Right lobe of liver (tissue), 6 donors: Measurements from ENCODE around the gene RNASEH2A. TPM values are rescaled to one million over a fixed set of nuclear protein-coding genes. Genes with fewer than 3 reads are reported as not detected.

Experiments used
- ATAC-seq, 4 donors: fragments of 200-7000 bp; cut with Tn5 transposase; one replicate each; pipeline ENCODE4 v1.9.1; 2020; ENCODE audit warnings: mild to moderate bottlenecking in 4 of 4, moderate library complexity in 4 of 4
- DNase-seq, 3 donors: peaks; one replicate each; pipeline ENCODE4 v3.0.0-alpha.2; 2020
- H3K27ac ChIP-seq, 3 donors: fragments of 200-600 bp; one replicate each; pipeline ENCODE4 v1.8.0; 2022
- H3K27me3 ChIP-seq, 2 donors: fragments of 200-600 bp; one replicate each; pipeline ENCODE4 v1.8.0; 2022
- H3K36me3 ChIP-seq, 4 donors: fragments of 200-600 bp; sonication (generic) in 1 of 4; one replicate each; pipeline versions ENCODE4 v1.5.1 to v1.8.0; 2017 to 2022; ENCODE audit warnings: control low read depth in 1 of 4
- H3K4me1 ChIP-seq, 4 donors: fragments of 200-600 bp; sonication (generic) in 1 of 4; one replicate each; pipeline versions ENCODE4 v1.5.1 to v1.8.0; 2017 to 2022; ENCODE audit warnings: control low read depth in 1 of 4
- H3K4me3 ChIP-seq, 3 donors: fragments of 200-600 bp; one replicate each; pipeline ENCODE4 v1.8.0; 2022
- H3K9me3 ChIP-seq, 4 donors: fragments of 200-600 bp; sonication (generic) in 1 of 4; one replicate each; pipeline versions ENCODE4 v1.5.1 to v1.8.0; 2017 to 2022; ENCODE audit warnings: control low read depth in 1 of 4
- CTCF ChIP-seq, 4 donors: fragments of 200-600 bp in 3 of 4; fragments of 450-650 bp in 1 of 4; IDR thresholded peaks; one replicate each; pipeline versions ENCODE4 v1.5.1 to v1.8.0; 2016 to 2022; ENCODE audit warnings: antibody characterized with exemption in 4 of 4, mild to moderate bottlenecking in 2 of 4
- POLR2A ChIP-seq: fragments of 450-650 bp; IDR thresholded peaks from one replicate; pipeline ENCODE4 v1.6.1; 2017; ENCODE audit warnings: antibody characterized with exemption, mild to moderate bottlenecking
- WGBS: methylation state at CpG from one replicate; pipeline ENCODE4 v1.1.6; 2018; ENCODE audit warnings: low coverage, low lambda C conversion rate; ENCODE audit not compliant: insufficient coverage; ENCODE audit errors: missing lambda C conversion rate; 5-methylcytosine and 5-hydroxymethylcytosine counted together
- intact Hi-C, 2 donors: fragments of 100-400 bp; cut with DNase I; formaldehyde crosslinking; loops; one replicate each; pipeline versions ENCODE4 v1.11.2 to v1.14.1; 2022
- long read RNA-seq: library from polyadenylated mRNA; unstranded; transcript quantifications from one replicate; pipeline ENCODE4 v2.0.0, GENCODE V29; 2019
- total RNA-seq, 6 experiments: library from RNA; depleted of rRNA in 2 of 6; stranded (reverse); fragments of >200 nt in 2 of 6; fragmentation: NEBNext Ultra II Directional in 3 of 6; extraction: Animal tissue kit (Norgen Biotek cat#: 25700) in 3 of 6; gene quantifications; one replicate each; pipeline versions ENCODE4 v1.1.0 to v1.2.4, GENCODE V29; 2016 to 2023
- donor health status: DM: no; HTN: yes; CAD: no.
- donor health status: DM: no; HTN: no; CAD: no.
- donor health status: DM: no; HTN: no; CAD: no.
- donor health status: DM: no; HTN: yes; CAD: no.
- donor health status: DM: no; HTN: yes; CAD: no.

Gene RNASEH2A
- total RNA-seq = 1 to 10 TPM; 2.1 to 7.1 (median 3.7) TPM
- long read RNA-seq = 0 reads

DNA sequence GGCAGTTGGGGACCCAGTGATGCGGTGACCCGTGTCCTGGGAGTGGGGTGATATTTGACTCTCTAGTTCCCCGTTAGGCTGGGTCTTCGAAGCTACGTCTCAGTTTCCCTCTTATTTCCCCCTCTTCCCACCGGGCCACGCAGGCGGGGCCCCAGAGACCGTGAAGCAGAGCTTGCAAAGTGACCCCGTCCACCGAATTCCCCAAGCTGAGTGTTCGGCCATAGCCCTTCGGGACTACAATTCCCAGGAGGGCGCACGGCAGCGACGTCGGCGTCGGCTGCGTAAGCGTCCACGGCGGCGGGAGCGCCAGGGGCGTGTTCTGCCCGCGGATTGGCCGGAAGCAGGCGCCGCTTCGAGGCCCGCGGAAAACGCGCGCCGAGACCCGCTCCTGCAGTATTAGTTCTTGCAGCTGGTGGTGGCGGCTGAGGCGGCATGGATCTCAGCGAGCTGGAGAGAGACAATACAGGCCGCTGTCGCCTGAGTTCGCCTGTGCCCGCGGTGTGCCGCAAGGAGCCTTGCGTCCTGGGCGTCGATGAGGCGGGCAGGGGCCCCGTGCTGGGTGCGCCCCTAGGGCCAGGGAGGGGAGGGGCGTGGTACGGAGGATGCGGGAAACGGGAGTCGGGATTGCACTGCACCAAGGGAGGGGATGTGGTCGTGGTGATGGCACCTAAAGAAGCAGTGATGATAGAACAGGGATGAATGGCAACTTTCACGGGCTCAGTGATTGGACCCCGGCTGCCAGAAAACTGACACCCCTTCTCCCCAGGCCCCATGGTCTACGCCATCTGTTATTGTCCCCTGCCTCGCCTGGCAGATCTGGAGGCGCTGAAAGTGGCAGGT, at the start of gene RNASEH2A:
Gene RNASEH2A (plus strand): TSS at position 343 of the 840 bp plus-strand sequence. CDS start 90 bp downstream, at position 433.
- Histone ChIP-seq H3K27ac (peak within 1 kb of the TSS in 1 of 3 donors; percentile 36), H3K27me3 (no peaks in the 10 kb centered on the region), H3K9me3 (no peaks in the 10 kb centered on the region), H3K4me3 (peak within 1 kb of the TSS; percentile 27 to 66 (median 51)), H3K36me3 (no peaks in the 10 kb centered on the region), H3K4me1 (peaks cover 0 to 11% (median 0%) of the 10 kb centered on the region in 4 donors)
- WGBS = 4% methylated on average over 18 of the region's 66 CpGs
- intact Hi-C loops = no loop called here
- TF ChIP-seq CTCF (IDR thresholded peaks at IDR 0.05) = peak in 1 of 4 donors; percentile 4
- TF ChIP-seq POLR2A = no peak
- ATAC-seq (peak; percentile 86 to 91 (median 87)), DNase-seq (peak; percentile 91 to 93 (median 91))

DNA sequence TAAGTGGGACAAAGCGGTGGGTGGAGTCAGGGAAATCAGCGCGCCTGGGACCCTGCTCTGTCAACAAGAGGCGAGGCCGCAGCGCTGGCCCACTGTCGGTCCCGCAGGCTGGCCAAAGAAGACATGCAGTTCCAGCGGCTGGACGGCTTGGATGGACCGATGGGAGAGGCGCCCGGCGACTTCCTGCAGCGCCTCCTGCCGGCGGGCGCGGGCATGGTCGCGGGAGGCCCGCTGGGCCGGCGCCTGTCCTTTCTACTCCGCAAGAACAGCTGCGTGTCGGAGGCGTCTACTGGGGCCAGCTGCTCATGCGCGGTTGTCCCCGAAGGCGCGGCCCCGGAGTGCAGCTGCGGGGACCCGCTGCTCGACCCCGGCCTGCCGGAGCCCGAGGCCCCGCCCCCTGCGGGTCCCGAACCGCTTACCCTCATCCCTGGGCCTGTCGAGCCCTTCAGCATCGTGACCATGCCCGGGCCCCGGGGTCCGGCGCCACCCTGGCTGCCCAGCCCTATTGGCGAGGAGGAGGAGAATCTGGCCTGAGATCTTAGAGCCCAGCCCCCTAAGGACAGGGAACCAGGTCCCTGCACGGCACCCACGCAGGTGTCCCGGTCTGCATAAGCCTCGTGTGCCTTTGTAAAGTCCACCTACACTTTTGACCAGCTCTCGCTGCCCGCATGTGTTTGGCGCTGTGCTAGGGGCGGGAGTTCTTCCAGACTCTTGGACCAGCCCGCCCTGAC, 48.7 kb upstream of the RNASEH2A start:
- intact Hi-C loops = loop anchor here in 1 of 2 donors (10.0 kb wide), 1 partner anchor 53 kb away; no protein-coding TSS in a partner anchor
- Histone ChIP-seq H3K9me3 (no peaks in the 10 kb centered on the region), H3K27me3 (no peaks in the 10 kb centered on the region), H3K36me3 (no peaks in the 10 kb centered on the region), H3K4me3 (peak overlapping the region; percentile 32 to 50 (median 36)), H3K4me1 (peaks cover 0 to 11% (median 3%) of the 10 kb centered on the region in 4 donors), H3K27ac (no peak overlapping the region)
- WGBS = 26% methylated on average over 6 of the region's 60 CpGs
- peak; percentile 90 to 96 (median 93) for ATAC-seq
- TF ChIP-seq POLR2A = no peak
- TF ChIP-seq CTCF (IDR thresholded peaks at IDR 0.05) = peak; percentile 95 to 98 (median 97)
- DNase-seq = peak; percentile 76 to 82 (median 78)

DNA sequence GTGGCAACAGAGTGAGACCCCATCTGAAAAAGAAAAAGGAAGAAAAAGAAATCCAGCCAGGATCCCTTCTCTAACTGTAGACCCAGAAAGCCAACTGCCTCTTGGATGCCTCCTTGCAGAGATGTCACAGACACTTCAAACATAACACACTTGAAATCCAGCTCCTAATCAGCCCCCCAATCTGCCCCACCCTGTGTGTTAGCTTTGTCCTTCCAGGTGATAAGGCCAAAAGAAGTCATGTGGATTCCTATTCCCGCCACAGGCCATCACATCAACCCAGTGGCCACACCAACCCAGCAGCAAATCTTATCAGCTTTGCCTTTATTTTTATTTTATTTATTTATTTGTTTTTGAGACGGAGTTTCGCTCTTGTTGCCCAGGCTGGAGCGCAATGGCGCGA, 46.7 kb upstream of the RNASEH2A start:
- Histone ChIP-seq H3K36me3 (no peaks in the 10 kb centered on the region), H3K4me1 (peaks cover 0 to 11% (median 3%) of the 10 kb centered on the region in 4 donors), H3K27me3 (no peaks in the 10 kb centered on the region), H3K27ac (no peak overlapping the region), H3K4me3 (no peak overlapping the region), H3K9me3 (no peaks in the 10 kb centered on the region)
- ATAC-seq (no peak), DNase-seq (no peak)
- WGBS = 91% methylated on average over 6 of the region's 6 CpGs
- TF ChIP-seq POLR2A = no peak
- TF ChIP-seq CTCF (IDR thresholded peaks at IDR 0.05) = no peak
- intact Hi-C loops = loop anchor here in 1 of 2 donors (10.0 kb wide), 2 partner anchors 55 to 85 kb away; no protein-coding TSS in a partner anchor

DNA sequence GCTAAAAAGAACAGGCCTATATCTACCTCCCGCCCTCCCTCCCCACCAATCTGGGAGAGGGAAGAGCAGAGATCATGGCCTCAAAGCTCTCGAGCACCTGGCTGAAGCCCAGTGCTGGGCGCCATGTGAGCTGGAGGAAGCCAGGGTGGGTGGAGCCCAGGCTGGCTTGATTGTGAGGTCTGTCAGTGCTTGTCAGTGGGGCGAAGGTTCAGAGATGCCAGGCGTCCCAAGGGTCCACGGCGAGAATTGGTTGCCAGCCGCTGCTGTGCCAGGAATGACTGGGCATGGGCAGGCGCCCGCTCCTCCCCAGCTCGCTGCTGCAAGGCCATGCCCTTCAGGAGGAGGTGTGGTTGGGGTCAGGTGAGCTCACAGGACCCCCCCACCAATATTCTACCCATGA, 43.3 kb upstream of the RNASEH2A start:
- no peak for TF ChIP-seq CTCF (IDR thresholded peaks at IDR 0.05)
- TF ChIP-seq POLR2A = no peak
- no peaks in the 10 kb centered on the region for H3K9me3 ChIP-seq
- WGBS = 83% methylated on average over 2 of the region's 11 CpGs
- H3K36me3 ChIP-seq = no peaks in the 10 kb centered on the region
- DNase-seq (peak in 2 of 3 donors; percentile 79), ATAC-seq (peak in 3 of 4 donors; percentile 5 to 82 (median 38))
- no peaks in the 10 kb centered on the region for H3K27me3 ChIP-seq
- H3K4me3 ChIP-seq = no peak overlapping the region
- H3K4me1 ChIP-seq = peaks cover 0 to under 1% (median under 1%) of the 10 kb centered on the region in 4 donors
- H3K27ac ChIP-seq = peak overlapping the region in 1 of 3 donors; percentile 65
- intact Hi-C loops = loop anchor here in 1 of 2 donors (10.0 kb wide), 1 partner anchor 82 kb away; no protein-coding TSS in a partner anchor
